Limb (tissue), 2 donors: ENCODE results near the gene DLEC1.
"Not testable (repeated sequence)": the region's sequence is repeated elsewhere in the genome, so short reads cannot be mapped to it uniquely, and the experiment has no call there.

Experiments used
- DNase-seq, 2 donors: peaks; one replicate each; pipeline ENCODE4 v3.0.0-alpha.2; 2016; ENCODE audit errors: extremely low spot score in 2 of 2

DLEC1 gene

GRCh38 chr3:38152609-38153008 is 113.6 kb downstream of the DLEC1 start:
- DNase-seq: no peak

- no peak for DNase-seq
Observed at GRCh38 chr3:38153221-38153620, 114.2 kb downstream of the DLEC1 start.

GRCh38 chr3:38154033-38154494 is 115.1 kb downstream of the DLEC1 start:
- DNase-seq: no peak

- DNase-seq: no peak
Observed at GRCh38 chr3:38154625-38155255, 115.7 kb downstream of the DLEC1 start.

- no peak for DNase-seq
Observed at GRCh38 chr3:38155825-38156224, 116.8 kb downstream of the DLEC1 start.

GRCh38 chr3:38157117-38157516 is 118.1 kb downstream of the DLEC1 start:
- no peak for DNase-seq

- no peak for DNase-seq
Observed at GRCh38 chr3:38157595-38157994, 118.6 kb downstream of the DLEC1 start.

- DNase-seq: no peak
Observed at GRCh38 chr3:38158472-38158871, 119.5 kb downstream of the DLEC1 start.

- DNase-seq: not testable (repeated sequence)
Observed at GRCh38 chr3:38160704-38161103, 121.7 kb downstream of the DLEC1 start.

- DNase-seq: no peak
Observed at GRCh38 chr3:38163117-38163840, 124.3 kb downstream of the DLEC1 start.

GRCh38 chr3:38163841-38164642 is 125.0 kb downstream of the DLEC1 start:
- no peak for DNase-seq

- no peak for DNase-seq
Observed at GRCh38 chr3:38164643-38164951, 125.6 kb downstream of the DLEC1 start.

- peak; percentile 97 to 100 for DNase-seq
Observed at GRCh38 chr3:38164952-38165721, 126.1 kb downstream of the DLEC1 start, which contains the start of gene OXSR1. Gene OXSR1, plus strand, starts transcription at chr3:38165537. Its CDS starts 340 bp downstream, at chr3:38165877.

GRCh38 chr3:38165722-38166387 is 126.8 kb downstream of the DLEC1 start:
- DNase-seq: peak in 1 of 2 donors; percentile 20

GRCh38 chr3:38167591-38167990 is 128.6 kb downstream of the DLEC1 start:
- no peak for DNase-seq

- DNase-seq: no peak
Observed at GRCh38 chr3:38168151-38169026, 129.4 kb downstream of the DLEC1 start.

- DNase-seq: no peak
Observed at GRCh38 chr3:38169027-38169317, 130.0 kb downstream of the DLEC1 start.

- no peak for DNase-seq
Observed at GRCh38 chr3:38170722-38171121, 131.7 kb downstream of the DLEC1 start.

- DNase-seq: no peak
Observed at GRCh38 chr3:38171622-38172021, 132.6 kb downstream of the DLEC1 start.
